Kidney (tissue), 14 donors: ENCODE measurements around the gene TMEM101. TPM values are rescaled to one million over a fixed set of nuclear protein-coding genes. Genes with fewer than 3 reads are reported as not detected.

Experiments used
- DNase-seq, 5 donors: peaks; one replicate each; pipeline ENCODE4 v3.0.0-alpha.2; 2013 to 2020
- FAIRE-seq: peaks from 2 replicates; lab custom pipeline; 2012; peaks lifted over from hg19 to GRCh38; lab: Jason Lieb, UNC
- H3K27ac ChIP-seq, 2 donors: one replicate each; pipeline ENCODE4 v1.7.0; 2013; ENCODE audit warnings: low read depth in 2 of 2, low read length in 2 of 2, inconsistent platforms in 1 of 2
- H3K27me3 ChIP-seq: one replicate; pipeline ENCODE4 v1.7.1; 2013; ENCODE audit warnings: low read length, inconsistent platforms; ENCODE audit not compliant: control insufficient read depth, insufficient read depth
- H3K36me3 ChIP-seq, 3 donors: one replicate each; pipeline versions ENCODE4 v1.7.0 to v1.7.1; 2013; ENCODE audit warnings: low read length in 3 of 3, control low read depth in 1 of 3, inconsistent platforms in 1 of 3; ENCODE audit not compliant: insufficient read depth in 3 of 3, control insufficient read depth in 2 of 3
- H3K4me1 ChIP-seq, 3 donors: one replicate each; pipeline versions ENCODE4 v1.7.0 to v1.7.1; 2013; ENCODE audit warnings: low read length in 3 of 3, inconsistent platforms in 1 of 3, low read depth in 1 of 3; ENCODE audit not compliant: control insufficient read depth in 2 of 3, insufficient read depth in 2 of 3
- H3K4me3 ChIP-seq, 3 donors: one replicate each; pipeline versions ENCODE4 v1.7.0 to v1.8.1; 2013; ENCODE audit warnings: low read length in 3 of 3, control low read depth in 1 of 3, inconsistent platforms in 1 of 3
- H3K9ac ChIP-seq, 3 donors: one replicate each; pipeline versions ENCODE4 v1.7.0 to v1.7.1; 2013; ENCODE audit warnings: low read length in 3 of 3, control low read depth in 1 of 3, inconsistent platforms in 1 of 3
- H3K9me3 ChIP-seq, 3 donors: one replicate each; pipeline versions ENCODE4 v1.7.0 to v1.7.1; 2013; ENCODE audit warnings: low read length in 3 of 3, control low read depth in 1 of 3, inconsistent platforms in 1 of 3; ENCODE audit not compliant: control insufficient read depth in 2 of 3, insufficient read depth in 1 of 3
- intact Hi-C: fragments of 100-400 bp; cut with DNase I; formaldehyde crosslinking; loops from one replicate; pipeline ENCODE4 v1.11.1; 2022
- polyA plus RNA-seq: library from polyadenylated mRNA; stranded (reverse); fragments of 350-450 nt; fragmentation: Illumina TruSeq; extraction: RNeasy Lipid Tissue Mini Kit (QIAGEN cat#74804); gene quantifications from one replicate; pipeline ENCODE4 v1.2.3, GENCODE V29; 2014; ENCODE audit warnings: low read depth, low replicate concordance; ENCODE audit not compliant: insufficient read depth
- total RNA-seq: library from RNA; stranded (reverse); fragmentation: NEBNext Ultra II Directional; extraction: Animal tissue kit (Norgen Biotek cat#: 25700); gene quantifications from one replicate; pipeline ENCODE4 v1.2.1, GENCODE V29; 2021
- TF ChIP-seq, protein P1 (sequence below): IDR thresholded peaks from 3 replicates; pipeline ENCODE4 v1.5.1; 2012; ENCODE audit warnings: mild to moderate bottlenecking, moderate library complexity, borderline replicate concordance; ENCODE audit not compliant: insufficient read depth; ENCODE audit errors: extremely low read depth
- donor health status: control.
- donor health status: control.
- donor health status: control.
- donor health status: control.
- donor health status: control.
- donor health status: DM: yes; HTN: yes; CAD: no.
- donor health status: Normal renal cell carcinoma (clear cell type).

The TMEM101 gene
- total and polyA plus RNA-seq, 2 donors from 2014 or later: 31.2 to 111 TPM

DNA sequence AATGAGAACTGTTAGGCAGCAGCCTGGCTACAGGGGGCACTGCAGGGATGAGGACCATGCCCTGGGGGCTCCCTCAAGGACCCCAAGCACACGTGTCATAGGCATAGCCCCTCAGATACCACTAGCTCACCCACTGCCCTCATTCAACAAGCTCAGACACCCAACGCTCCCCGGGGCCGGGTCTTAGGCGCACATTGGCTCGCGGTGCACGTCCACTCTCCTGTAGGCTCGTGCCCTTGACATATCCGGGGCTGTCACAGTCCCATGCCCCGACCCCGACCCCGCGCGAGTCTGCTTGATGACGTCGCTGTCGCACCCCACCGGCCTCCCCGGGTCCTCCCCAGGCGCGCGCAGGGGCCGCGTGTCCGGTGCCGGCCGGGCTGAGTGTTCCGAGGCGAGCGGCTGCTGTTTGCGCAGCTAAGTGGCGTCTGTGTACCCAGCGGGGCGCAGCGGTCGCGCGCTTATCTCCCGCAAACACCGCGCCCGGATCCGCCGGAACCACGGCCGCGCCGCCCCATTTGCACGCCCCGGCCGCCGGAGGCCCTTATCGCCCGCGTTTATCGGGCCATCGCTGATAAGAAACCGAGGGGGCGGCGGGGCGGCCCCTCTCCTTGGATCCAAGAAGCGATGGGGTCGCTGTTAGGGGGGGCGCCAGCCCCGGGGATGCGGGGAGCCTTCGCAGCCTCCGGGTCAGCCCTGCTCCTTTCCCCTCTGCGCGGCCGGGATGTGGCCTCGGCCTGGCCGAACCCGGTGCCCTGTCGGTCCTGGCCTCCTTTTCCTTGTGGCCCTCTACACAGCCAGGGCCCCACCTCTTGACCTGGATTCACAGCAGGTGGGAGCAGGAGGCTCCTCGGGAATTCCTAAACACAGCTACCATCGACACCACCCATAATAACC lies 31.0 kb downstream of the TMEM101 start:
- H3K9me3 ChIP-seq: no peaks in the 10 kb centered on the region
- no peaks in the 10 kb centered on the region for H3K36me3 ChIP-seq
- DNase-seq: peak; percentile 47 to 77 (median 72)
- TF ChIP-seq, protein P1, sequence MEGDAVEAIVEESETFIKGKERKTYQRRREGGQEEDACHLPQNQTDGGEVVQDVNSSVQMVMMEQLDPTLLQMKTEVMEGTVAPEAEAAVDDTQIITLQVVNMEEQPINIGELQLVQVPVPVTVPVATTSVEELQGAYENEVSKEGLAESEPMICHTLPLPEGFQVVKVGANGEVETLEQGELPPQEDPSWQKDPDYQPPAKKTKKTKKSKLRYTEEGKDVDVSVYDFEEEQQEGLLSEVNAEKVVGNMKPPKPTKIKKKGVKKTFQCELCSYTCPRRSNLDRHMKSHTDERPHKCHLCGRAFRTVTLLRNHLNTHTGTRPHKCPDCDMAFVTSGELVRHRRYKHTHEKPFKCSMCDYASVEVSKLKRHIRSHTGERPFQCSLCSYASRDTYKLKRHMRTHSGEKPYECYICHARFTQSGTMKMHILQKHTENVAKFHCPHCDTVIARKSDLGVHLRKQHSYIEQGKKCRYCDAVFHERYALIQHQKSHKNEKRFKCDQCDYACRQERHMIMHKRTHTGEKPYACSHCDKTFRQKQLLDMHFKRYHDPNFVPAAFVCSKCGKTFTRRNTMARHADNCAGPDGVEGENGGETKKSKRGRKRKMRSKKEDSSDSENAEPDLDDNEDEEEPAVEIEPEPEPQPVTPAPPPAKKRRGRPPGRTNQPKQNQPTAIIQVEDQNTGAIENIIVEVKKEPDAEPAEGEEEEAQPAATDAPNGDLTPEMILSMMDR: no peak
- H3K9ac ChIP-seq: no peak overlapping the region
- H3K27me3 ChIP-seq: peaks cover 5% of the 10 kb centered on the region
- no peak for FAIRE-seq
- H3K27ac ChIP-seq: no peak overlapping the region
- H3K4me1 ChIP-seq: peaks cover 0 to 6% (median 0%) of the 10 kb centered on the region in 3 donors
- H3K4me3 ChIP-seq: peak overlapping the region in 1 of 3 donors; percentile 37
- intact Hi-C loops: no loop called here

DNA sequence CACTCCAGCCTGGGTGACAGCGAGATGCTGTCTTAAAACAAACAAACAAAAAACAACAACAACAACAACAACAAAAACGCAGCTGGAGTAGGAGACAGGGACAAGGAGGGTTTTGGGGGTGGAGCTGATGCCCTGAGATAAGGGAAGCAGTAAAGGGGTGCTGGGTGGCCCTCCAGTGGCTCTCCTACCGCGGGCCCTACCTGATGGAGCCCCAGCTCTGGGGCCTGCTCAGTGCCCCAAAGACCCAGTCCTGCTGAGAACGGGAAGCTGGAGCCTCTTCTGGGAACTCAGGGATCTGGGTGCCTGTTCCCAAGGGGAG lies 31.6 kb downstream of the TMEM101 start:
- DNase-seq: no peak
- H3K9ac ChIP-seq: no peak overlapping the region
- FAIRE-seq: no peak
- no peak overlapping the region for H3K4me3 ChIP-seq
- TF ChIP-seq, protein P1: no peak
- intact Hi-C loops: no loop called here
- peaks cover 0 to 6% (median 0%) of the 10 kb centered on the region in 3 donors for H3K4me1 ChIP-seq
- H3K27ac ChIP-seq: no peak overlapping the region
- H3K9me3 ChIP-seq: no peaks in the 10 kb centered on the region
- peaks cover 5% of the 10 kb centered on the region for H3K27me3 ChIP-seq
- H3K36me3 ChIP-seq: no peaks in the 10 kb centered on the region

DNA sequence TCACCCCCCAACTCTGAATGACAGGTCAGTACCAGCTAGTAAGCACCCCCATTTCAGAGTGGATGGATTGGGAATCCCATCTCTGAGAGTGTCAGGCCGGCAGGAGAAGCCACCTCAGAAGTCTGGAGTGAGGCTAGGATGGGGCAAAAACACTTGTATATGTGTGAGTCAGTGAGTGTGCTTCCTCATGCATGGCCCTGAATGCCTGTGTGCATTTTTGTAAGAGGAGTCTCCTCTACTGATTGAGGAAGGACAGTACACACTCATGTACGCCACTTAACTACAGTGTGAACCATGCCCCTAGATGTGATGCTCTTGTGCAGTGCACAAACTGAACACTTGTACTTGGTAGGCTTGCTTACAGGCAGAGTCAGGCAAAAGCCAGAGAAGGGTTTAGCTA lies 32.6 kb downstream of the TMEM101 start:
- no peak for FAIRE-seq
- no peaks in the 10 kb centered on the region for H3K36me3 ChIP-seq
- no peak overlapping the region for H3K27ac ChIP-seq
- peaks cover 0 to 6% (median 0%) of the 10 kb centered on the region in 3 donors for H3K4me1 ChIP-seq
- no peak for DNase-seq
- TF ChIP-seq, protein P1: no peak
- intact Hi-C loops: no loop called here
- no peak overlapping the region for H3K4me3 ChIP-seq
- H3K9ac ChIP-seq: no peak overlapping the region
- peaks cover 5% of the 10 kb centered on the region for H3K27me3 ChIP-seq
- H3K9me3 ChIP-seq: no peaks in the 10 kb centered on the region
